ENCODE results near the gene PLOD1.
"Not testable (repeated sequence)": the region's sequence is repeated elsewhere in the genome, so short reads cannot be mapped to it uniquely, and the experiment has no call there.

DNA sequence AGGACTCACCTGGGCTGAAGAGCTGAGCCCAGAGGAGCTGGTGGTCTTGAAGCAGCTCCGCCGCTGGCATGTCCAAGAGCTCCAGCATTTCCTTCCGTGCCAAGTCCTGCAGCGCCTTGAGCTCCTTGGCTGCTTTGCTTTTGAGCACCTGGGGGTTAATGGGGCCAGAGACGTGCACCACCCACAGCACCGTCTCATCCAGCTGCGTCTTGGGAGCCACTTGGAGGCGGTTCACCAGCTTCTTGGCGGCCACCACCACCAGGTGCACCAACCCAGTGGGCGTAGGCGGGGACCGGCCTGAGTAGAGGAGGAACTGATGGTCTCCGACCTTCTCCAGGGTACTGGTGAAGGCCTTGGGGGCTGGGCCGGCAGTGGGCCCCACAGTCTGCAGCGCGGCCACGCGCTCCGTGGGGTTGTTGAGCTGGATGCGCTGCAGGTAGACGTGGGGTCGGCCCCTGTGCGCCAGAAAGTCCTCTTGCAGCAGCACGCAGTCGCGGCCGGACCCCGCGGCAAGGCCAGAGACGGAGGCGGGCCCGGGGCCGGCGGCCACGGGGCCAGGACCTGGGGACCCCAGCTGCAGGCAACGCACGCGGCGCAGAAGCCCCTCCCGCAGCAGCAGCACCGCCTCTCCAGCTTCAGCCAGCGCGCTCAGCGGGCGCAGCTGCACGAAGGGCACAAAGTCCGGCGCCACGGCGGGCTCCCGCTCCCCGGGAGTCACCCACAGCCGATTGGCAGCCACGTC is 9.2 kb upstream of the PLOD1 start:
- TF ChIP-seq, protein P1, sequence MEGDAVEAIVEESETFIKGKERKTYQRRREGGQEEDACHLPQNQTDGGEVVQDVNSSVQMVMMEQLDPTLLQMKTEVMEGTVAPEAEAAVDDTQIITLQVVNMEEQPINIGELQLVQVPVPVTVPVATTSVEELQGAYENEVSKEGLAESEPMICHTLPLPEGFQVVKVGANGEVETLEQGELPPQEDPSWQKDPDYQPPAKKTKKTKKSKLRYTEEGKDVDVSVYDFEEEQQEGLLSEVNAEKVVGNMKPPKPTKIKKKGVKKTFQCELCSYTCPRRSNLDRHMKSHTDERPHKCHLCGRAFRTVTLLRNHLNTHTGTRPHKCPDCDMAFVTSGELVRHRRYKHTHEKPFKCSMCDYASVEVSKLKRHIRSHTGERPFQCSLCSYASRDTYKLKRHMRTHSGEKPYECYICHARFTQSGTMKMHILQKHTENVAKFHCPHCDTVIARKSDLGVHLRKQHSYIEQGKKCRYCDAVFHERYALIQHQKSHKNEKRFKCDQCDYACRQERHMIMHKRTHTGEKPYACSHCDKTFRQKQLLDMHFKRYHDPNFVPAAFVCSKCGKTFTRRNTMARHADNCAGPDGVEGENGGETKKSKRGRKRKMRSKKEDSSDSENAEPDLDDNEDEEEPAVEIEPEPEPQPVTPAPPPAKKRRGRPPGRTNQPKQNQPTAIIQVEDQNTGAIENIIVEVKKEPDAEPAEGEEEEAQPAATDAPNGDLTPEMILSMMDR (IDR thresholded peaks at IDR 0.05): not testable (repeated sequence)
- not testable (repeated sequence) for TF ChIP-seq EZH2 (IDR thresholded peaks at IDR 0.05; ENCODE audit: borderline replicate concordance, insufficient read depth, low read depth, low read length, poor library complexity, severe bottlenecking)

Measured in B cell (primary cell).